Neural progenitor cell (in vitro differentiated cells): ENCODE data around the gene PPP2R3A. TPM values are rescaled to one million over a fixed set of nuclear protein-coding genes. Genes with fewer than 3 reads are reported as not detected.

Source experiments
- DNase-seq: peaks from one replicate; pipeline ENCODE4 v3.0.0-alpha.2; 2016; ENCODE audit warnings: low spot score
- H2AFZ ChIP-seq: fragments of 200-600 bp; sonication (generic); replicated peaks from 2 replicates; pipeline ENCODE4 v1.6.1; 2016; ENCODE audit warnings: antibody characterized with exemption
- H3F3A ChIP-seq: fragments of 200-600 bp; sonication (generic); 2 replicates; pipeline ENCODE4 v1.6.1; 2016; ENCODE audit warnings: antibody characterized with exemption, low read depth
- H3K27ac ChIP-seq: fragments of 200-600 bp; sonication (generic); 2 replicates; pipeline ENCODE4 v1.5.1; 2016; ENCODE audit warnings: mild to moderate bottlenecking
- H3K27me3 ChIP-seq: fragments of 200-600 bp; sonication (generic); 2 replicates; pipeline ENCODE4 v1.6.1; 2016; ENCODE audit warnings: mild to moderate bottlenecking, moderate library complexity
- H3K36me3 ChIP-seq: fragments of 200-600 bp; sonication (generic); 2 replicates; pipeline ENCODE4 v1.5.1; 2016
- H3K4me1 ChIP-seq: fragments of 200-600 bp; sonication (generic); 2 replicates; pipeline ENCODE4 v1.6.1; 2016; ENCODE audit warnings: mixed run types
- H3K4me2 ChIP-seq: fragments of 200-600 bp; sonication (generic); 2 replicates; pipeline ENCODE4 v1.6.1; 2016
- H3K4me3 ChIP-seq: fragments of 200-600 bp; sonication (generic); 2 replicates; pipeline ENCODE4 v1.5.1; 2016
- H3K79me2 ChIP-seq: fragments of 200-600 bp; sonication (generic); 2 replicates; pipeline ENCODE4 v1.6.1; 2016; ENCODE audit warnings: low read depth
- H3K9ac ChIP-seq: fragments of 200-600 bp; sonication (generic); 2 replicates; pipeline ENCODE4 v1.6.1; 2016
- H3K9me3 ChIP-seq: fragments of 200-600 bp; sonication (generic); 2 replicates; pipeline ENCODE4 v1.5.1; 2016; ENCODE audit warnings: low read depth
- H4K20me1 ChIP-seq: fragments of 200-600 bp; sonication (generic); 2 replicates; pipeline ENCODE4 v1.6.1; 2016; ENCODE audit warnings: low read depth
- H3K27ac Mint-ChIP-seq: 3 replicates; pipeline ENCODE4 v1.8.0; 2021; ENCODE audit warnings: mixed read lengths
- H3K27me3 Mint-ChIP-seq: 2 replicates; pipeline ENCODE4 v1.8.0; 2022; ENCODE audit warnings: low read depth, mild to moderate bottlenecking, inconsistent platforms, moderate library complexity, mixed read lengths; ENCODE audit not compliant: insufficient read depth
- H3K36me3 Mint-ChIP-seq: 3 replicates; pipeline ENCODE4 v1.8.0; 2021; ENCODE audit warnings: mixed read lengths
- H3K4me1 Mint-ChIP-seq: 3 replicates; pipeline ENCODE4 v1.8.0; 2021; ENCODE audit warnings: mixed read lengths
- H3K4me3 Mint-ChIP-seq: 3 replicates; pipeline ENCODE4 v1.8.0; 2021; ENCODE audit warnings: mild to moderate bottlenecking, moderate library complexity, mixed read lengths
- H3K9me3 Mint-ChIP-seq: 3 replicates; pipeline ENCODE4 v1.8.0; 2020; ENCODE audit warnings: mixed read lengths
- EZH2 ChIP-seq: fragments of 200-600 bp; sonication (generic); IDR thresholded peaks from 2 replicates; pipeline ENCODE4 v1.6.1; 2017; ENCODE audit warnings: antibody characterized with exemption, mild to moderate bottlenecking, moderate library complexity
- EZH2phosphoT487 ChIP-seq: fragments of 200-600 bp; sonication (generic); IDR thresholded peaks from 2 replicates; pipeline ENCODE4 v1.6.1; 2017; ENCODE audit warnings: antibody characterized with exemption
- total RNA-seq: library from RNA; depleted of rRNA; stranded (reverse); fragments of >200 nt; gene quantifications from 2 replicates; pipeline ENCODE4 v1.2.3, GENCODE V29; 2015; ENCODE audit warnings: low replicate concordance
- TF ChIP-seq, protein P1 (sequence below): fragments of 200-600 bp; sonication (generic); IDR thresholded peaks from 2 replicates; pipeline ENCODE4 v1.5.1; 2017; ENCODE audit warnings: antibody characterized with exemption, mild to moderate bottlenecking

PPP2R3A gene
- total RNA-seq, 1 donor from 2014 or later, result 41.5 TPM

DNA sequence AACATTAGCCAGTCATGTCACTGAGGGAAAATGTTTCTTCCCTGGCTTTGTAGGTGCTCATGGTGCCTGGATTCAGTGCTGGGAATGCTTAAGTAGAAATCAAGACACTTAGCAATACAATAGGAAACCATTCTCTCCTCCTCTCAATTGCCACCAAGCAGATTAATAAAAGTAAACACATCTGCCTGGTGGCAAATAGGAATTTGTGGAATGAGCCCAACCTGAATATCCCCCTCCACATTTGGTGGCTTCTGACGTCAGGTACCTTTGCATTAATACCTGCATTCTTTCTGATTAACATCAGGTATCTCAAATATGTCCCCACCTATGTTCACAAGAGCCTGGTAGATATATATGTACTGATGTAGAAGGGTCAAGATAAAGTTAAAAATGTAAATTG lies 42.7 kb downstream of the PPP2R3A start:
- Histone ChIP-seq H3K27ac (no peak overlapping the region), H3K4me3 (no peak overlapping the region), H3F3A (no peaks in the 10 kb centered on the region), H3K79me2 (no peaks in the 10 kb centered on the region), H3K9me3 (no peaks in the 10 kb centered on the region), H3K4me1 (no peaks in the 10 kb centered on the region), H3K27me3 (no peaks in the 10 kb centered on the region), H4K20me1 (no peaks in the 10 kb centered on the region), H3K9ac (no peak overlapping the region), H3K36me3 (no peaks in the 10 kb centered on the region), H3K4me2 (no peak overlapping the region), H2AFZ (no peak overlapping the region)
- TF ChIP-seq, protein P1, sequence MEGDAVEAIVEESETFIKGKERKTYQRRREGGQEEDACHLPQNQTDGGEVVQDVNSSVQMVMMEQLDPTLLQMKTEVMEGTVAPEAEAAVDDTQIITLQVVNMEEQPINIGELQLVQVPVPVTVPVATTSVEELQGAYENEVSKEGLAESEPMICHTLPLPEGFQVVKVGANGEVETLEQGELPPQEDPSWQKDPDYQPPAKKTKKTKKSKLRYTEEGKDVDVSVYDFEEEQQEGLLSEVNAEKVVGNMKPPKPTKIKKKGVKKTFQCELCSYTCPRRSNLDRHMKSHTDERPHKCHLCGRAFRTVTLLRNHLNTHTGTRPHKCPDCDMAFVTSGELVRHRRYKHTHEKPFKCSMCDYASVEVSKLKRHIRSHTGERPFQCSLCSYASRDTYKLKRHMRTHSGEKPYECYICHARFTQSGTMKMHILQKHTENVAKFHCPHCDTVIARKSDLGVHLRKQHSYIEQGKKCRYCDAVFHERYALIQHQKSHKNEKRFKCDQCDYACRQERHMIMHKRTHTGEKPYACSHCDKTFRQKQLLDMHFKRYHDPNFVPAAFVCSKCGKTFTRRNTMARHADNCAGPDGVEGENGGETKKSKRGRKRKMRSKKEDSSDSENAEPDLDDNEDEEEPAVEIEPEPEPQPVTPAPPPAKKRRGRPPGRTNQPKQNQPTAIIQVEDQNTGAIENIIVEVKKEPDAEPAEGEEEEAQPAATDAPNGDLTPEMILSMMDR, result no peak
- TF ChIP-seq EZH2phosphoT487, result no peak
- TF ChIP-seq EZH2, result no peak
- DNase-seq, result no peak
- H3K27ac Mint-ChIP-seq, result no peak overlapping the region
- peaks cover 19% of the 10 kb centered on the region for H3K36me3 Mint-ChIP-seq
- no peak overlapping the region for H3K4me3 Mint-ChIP-seq
- H3K9me3 Mint-ChIP-seq, result no peaks in the 10 kb centered on the region
- no peaks in the 10 kb centered on the region for H3K4me1 Mint-ChIP-seq
- peaks cover 2% of the 10 kb centered on the region for H3K27me3 Mint-ChIP-seq

DNA sequence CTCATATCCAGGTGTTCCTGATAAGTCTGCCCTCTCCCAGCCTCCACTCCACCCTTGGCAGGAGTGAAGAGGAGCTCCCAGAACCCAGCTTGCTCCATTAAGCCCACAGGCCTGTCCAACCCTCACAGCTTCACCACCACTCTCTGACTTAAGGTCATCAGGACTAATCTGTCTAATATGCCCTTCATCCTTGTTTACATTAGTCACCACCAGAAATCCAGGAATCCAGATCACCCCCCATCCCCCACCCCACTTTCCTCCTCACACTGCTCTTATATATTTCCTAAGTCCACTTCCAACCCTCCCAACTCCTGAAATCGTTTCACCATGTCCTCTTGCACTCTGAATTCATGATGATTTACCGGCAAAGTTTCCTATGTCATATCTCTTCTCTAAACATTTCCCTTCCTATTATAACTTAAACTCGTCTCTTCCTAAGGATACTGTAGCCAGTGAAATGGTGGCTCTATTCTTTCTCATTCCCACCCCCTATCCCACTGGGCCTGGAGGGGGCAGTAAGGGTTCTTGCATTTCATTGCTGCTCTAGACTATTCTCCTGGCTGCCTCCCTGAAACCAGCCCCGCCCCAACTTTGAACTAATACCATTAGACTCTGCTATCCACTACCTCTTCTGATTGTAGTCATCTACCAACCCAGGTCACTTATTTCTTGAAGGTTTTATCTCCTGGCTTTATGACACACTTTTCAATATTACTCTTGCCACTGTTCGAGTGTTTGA lies 43.4 kb downstream of the PPP2R3A start:
- Histone ChIP-seq H3K27me3 (no peaks in the 10 kb centered on the region), H3K79me2 (no peaks in the 10 kb centered on the region), H4K20me1 (no peaks in the 10 kb centered on the region), H3K9ac (no peak overlapping the region), H3K4me2 (no peak overlapping the region), H3K9me3 (no peaks in the 10 kb centered on the region), H3K4me3 (no peak overlapping the region), H3K36me3 (no peaks in the 10 kb centered on the region), H3F3A (no peaks in the 10 kb centered on the region), H2AFZ (no peak overlapping the region), H3K27ac (no peak overlapping the region), H3K4me1 (no peaks in the 10 kb centered on the region)
- Mint-ChIP-seq H3K9me3 (no peaks in the 10 kb centered on the region), H3K4me3 (no peak overlapping the region), H3K27me3 (peaks cover 2% of the 10 kb centered on the region), H3K36me3 (peaks cover 14% of the 10 kb centered on the region), H3K27ac (no peak overlapping the region), H3K4me1 (no peaks in the 10 kb centered on the region)
- TF ChIP-seq EZH2 (no peak), EZH2phosphoT487 (no peak)
- TF ChIP-seq, protein P1, result no peak
- no peak for DNase-seq

DNA sequence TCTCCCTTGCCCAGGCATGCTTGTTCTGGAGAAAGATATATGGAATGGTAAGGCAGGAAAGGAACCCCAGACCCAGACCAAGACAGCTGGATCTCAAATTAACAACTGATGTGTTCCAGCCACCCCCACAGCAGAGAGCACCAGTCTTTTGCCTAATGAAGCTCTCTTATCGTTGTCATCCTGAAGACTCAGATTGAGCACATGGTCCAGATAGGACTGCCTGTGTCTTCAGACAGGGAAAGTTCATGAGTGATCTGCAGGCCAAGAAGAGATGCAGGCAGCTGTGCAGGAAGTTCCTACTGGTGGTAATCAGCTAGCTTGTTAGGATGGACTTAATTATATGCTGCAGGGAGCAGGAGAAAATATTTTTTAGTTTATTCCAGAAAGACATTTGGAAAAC lies 53.3 kb downstream of the PPP2R3A start:
- TF ChIP-seq, protein P1, result no peak
- no peak for TF ChIP-seq EZH2phosphoT487
- no peak for TF ChIP-seq EZH2
- no peak for DNase-seq
- Mint-ChIP-seq H3K4me1 (no peaks in the 10 kb centered on the region), H3K27ac (no peak overlapping the region), H3K4me3 (no peak overlapping the region), H3K36me3 (peaks cover 5% of the 10 kb centered on the region), H3K9me3 (peaks cover 11% of the 10 kb centered on the region), H3K27me3 (no peaks in the 10 kb centered on the region)
- H3F3A ChIP-seq, result no peaks in the 10 kb centered on the region
- H3K79me2 ChIP-seq, result peaks cover 12% of the 10 kb centered on the region
- no peaks in the 10 kb centered on the region for H3K36me3 ChIP-seq
- H3K4me1 ChIP-seq, result no peaks in the 10 kb centered on the region
- no peaks in the 10 kb centered on the region for H3K27me3 ChIP-seq
- H3K9ac ChIP-seq, result no peak overlapping the region
- no peak overlapping the region for H2AFZ ChIP-seq
- H3K27ac ChIP-seq, result no peak overlapping the region
- H3K9me3 ChIP-seq, result no peaks in the 10 kb centered on the region
- H3K4me2 ChIP-seq, result no peak overlapping the region
- no peak overlapping the region for H3K4me3 ChIP-seq
- peaks cover 6% of the 10 kb centered on the region for H4K20me1 ChIP-seq
